AG04450 (cell line): ENCODE data around the gene LCN10. TPM values are rescaled to one million over a fixed set of nuclear protein-coding genes. Genes with fewer than 3 reads are reported as not detected.

Experiments
- CTCF ChIA-PET: fragments of 300-600, 350-600 bp; formaldehyde crosslinking; extraction: SDS; loops from one replicate; lab custom pipeline; 2022; ENCODE audit warnings: antibody characterized with exemption, inconsistent platforms; lab: Charles Lee
- POLR2A ChIA-PET: fragments of 350-600 bp; formaldehyde crosslinking; extraction: SDS; loops from one replicate; lab custom pipeline; 2021; ENCODE audit warnings: antibody characterized with exemption, inconsistent platforms; lab: Yijun Ruan, JAX
- DNase-seq: peaks from one replicate; pipeline ENCODE4 v3.0.0-alpha.2; 2011; ENCODE audit warnings: low read depth, low spot score
- H3K27ac ChIP-seq: one replicate; pipeline ENCODE4 v1.5.1; 2012; ENCODE audit warnings: low read depth, low read length, control low read depth
- H3K27me3 ChIP-seq: one replicate; pipeline ENCODE4 v1.6.0; 2012; ENCODE audit warnings: low read length; ENCODE audit not compliant: control insufficient read depth, insufficient read depth
- H3K4me3 ChIP-seq: 2 replicates; pipeline ENCODE4 v1.5.1; 2011; ENCODE audit warnings: mild to moderate bottlenecking, low read depth, low read length, control low read depth
- H3K9me3 ChIP-seq: 2 replicates; pipeline ENCODE4 v1.5.1; 2012; ENCODE audit warnings: low read length; ENCODE audit not compliant: control insufficient read depth, insufficient read depth
- CTCF ChIP-seq: IDR thresholded peaks from 2 replicates; pipeline ENCODE4 v1.5.1; 2011; ENCODE audit warnings: low read depth, low read length, control low read depth, inconsistent platforms
- polyA plus RNA-seq: library from polyadenylated mRNA; depleted of rRNA; stranded (reverse); fragments of >200 nt; gene quantifications from 2 replicates; pipeline ENCODE4 v1.2.3, GENCODE V29; 2011

The LCN10 gene
- polyA plus RNA-seq, 1 experiment, result not detected

GRCh38 chr9:136775191-136775590, 32.5 kb upstream of the LCN10 start:
- no peak for DNase-seq
- ChIA-PET POLR2A (no interaction called here), CTCF (no interaction called here)
- Histone ChIP-seq H3K9me3 (peaks cover 9% of the 10 kb centered on the region), H3K4me3 (no peak overlapping the region), H3K27me3 (peaks cover 28% of the 10 kb centered on the region), H3K27ac (no peak overlapping the region)
- no peak for TF ChIP-seq CTCF

GRCh38 chr9:136774416-136775045, 31.8 kb upstream of the LCN10 start:
- Histone ChIP-seq H3K9me3 (peaks cover 9% of the 10 kb centered on the region), H3K27ac (no peak overlapping the region), H3K4me3 (no peak overlapping the region), H3K27me3 (peaks cover 25% of the 10 kb centered on the region)
- TF ChIP-seq CTCF, result no peak
- ChIA-PET POLR2A (no interaction called here), CTCF (no interaction called here)
- no peak for DNase-seq

- H3K27ac ChIP-seq, result no peak overlapping the region
- ChIA-PET POLR2A (no interaction called here), CTCF (no interaction called here)
- H3K4me3 ChIP-seq, result no peak overlapping the region
- peaks cover 9% of the 10 kb centered on the region for H3K9me3 ChIP-seq
- peaks cover 17% of the 10 kb centered on the region for H3K27me3 ChIP-seq
- TF ChIP-seq CTCF, result no peak
- no peak for DNase-seq
Observed at GRCh38 chr9:136773386-136774044, 30.8 kb upstream of the LCN10 start.

- TF ChIP-seq CTCF, result no peak
- Histone ChIP-seq H3K9me3 (peaks cover 9% of the 10 kb centered on the region), H3K27ac (peak overlapping the region; percentile 11), H3K27me3 (peaks cover 10% of the 10 kb centered on the region), H3K4me3 (no peak overlapping the region)
- DNase-seq, result no peak
- CTCF ChIA-PET, result interaction anchor here (0.9 to 1.2 kb wide), 2 partner anchors 11 to 45 kb away, joined by 3 to 8 read pairs; no protein-coding TSS in a partner anchor
- POLR2A ChIA-PET, result interaction anchor here (0.6 kb wide), 1 partner anchor 12 kb away, joined by 3 read pairs; no protein-coding TSS in a partner anchor
Observed at GRCh38 chr9:136771907-136772415, 29.2 kb upstream of the LCN10 start.

GRCh38 chr9:136769710-136770191, 27.0 kb upstream of the LCN10 start:
- Histone ChIP-seq H3K4me3 (no peak overlapping the region), H3K27ac (no peak overlapping the region), H3K9me3 (peaks cover 9% of the 10 kb centered on the region), H3K27me3 (peaks cover 9% of the 10 kb centered on the region)
- DNase-seq, result no peak
- POLR2A ChIA-PET, result no interaction called here
- TF ChIP-seq CTCF, result peak; percentile 54
- CTCF ChIA-PET, result interaction anchor here (0.6 to 1.9 kb wide), 4 partner anchors 8 to 735 kb away, joined by 3 to 6 read pairs (median 4); no protein-coding TSS in a partner anchor
